GM23338 (cell line): ENCODE measurements around the gene MYO5A.

Source experiments
- CTCF ChIP-seq, 2 experiments: fragments of 200-600 bp in 1 of 2; sonication (generic) in 1 of 2; conservative IDR thresholded peaks; 2 replicates each; pipeline versions ENCODE4 v1.5.1 to v1.6.1; 2016 to 2017; ENCODE audit warnings: antibody characterized with exemption in 2 of 2, low read depth in 2 of 2, mild to moderate bottlenecking in 2 of 2, moderate library complexity in 1 of 2
- ETS1 ChIP-seq: IDR thresholded peaks from 2 replicates; pipeline ENCODE4 v1.6.1; 2016; ENCODE audit warnings: antibody characterized with exemption
- EZH2 ChIP-seq: fragments of 200-600 bp; sonication (generic); IDR thresholded peaks from one replicate; pipeline ENCODE4 v1.8.0; 2017; ENCODE audit warnings: antibody characterized with exemption, mild to moderate bottlenecking, low read depth; ENCODE audit not compliant: unreplicated experiment

- TF ChIP-seq EZH2 (no peak), CTCF (conservative IDR thresholded peaks at IDR 0.05; ENCODE audit: low read depth in 2 of 2) (no peak), ETS1 (no peak)
Observed at GRCh38 chr15:52277575-52277974, 251.1 kb downstream of the MYO5A start.
